Muscle of arm (tissue), 12 donors: ENCODE data around the gene CPNE6. TPM values are rescaled to one million over a fixed set of nuclear protein-coding genes. Genes with fewer than 3 reads are reported as not detected.
"Not testable (repeated sequence)": the region's sequence is repeated elsewhere in the genome, so short reads cannot be mapped to it uniquely, and the experiment has no call there.

Source experiments
- DNase-seq: peaks from one replicate; pipeline ENCODE4 v3.0.0-alpha.2; 2013
- polyA plus RNA-seq, 12 donors: library from polyadenylated mRNA; unstranded; fragments of 120-200 nt; gene quantifications; one replicate each; pipeline ENCODE4 v1.2.1, GENCODE V29; 2013; ENCODE audit not compliant: insufficient read length in 12 of 12

The CPNE6 gene
- polyA plus RNA-seq, 12 donors: 0.08 to 0.21 TPM; not detected in 10

GRCh38 chr14:24102357-24103048 is 31.1 kb downstream of the CPNE6 start:
- no peak for DNase-seq

GRCh38 chr14:24103451-24103850 is 32.1 kb downstream of the CPNE6 start:
- DNase-seq: no peak

- not testable (repeated sequence) for DNase-seq
Measured at GRCh38 chr14:24105609-24106239, 34.4 kb downstream of the CPNE6 start.

GRCh38 chr14:24106672-24107271 is 35.4 kb downstream of the CPNE6 start:
- DNase-seq: no peak

- no peak for DNase-seq
Measured at GRCh38 chr14:24108336-24108874, 37.0 kb downstream of the CPNE6 start.

GRCh38 chr14:24110060-24110459 is 38.7 kb downstream of the CPNE6 start:
- DNase-seq: no peak

GRCh38 chr14:24110523-24110922 is 39.2 kb downstream of the CPNE6 start:
- no peak for DNase-seq

- no peak for DNase-seq
Measured at GRCh38 chr14:24113379-24113800, 42.0 kb downstream of the CPNE6 start.

GRCh38 chr14:24113801-24114531 is 42.6 kb downstream of the CPNE6 start:
- DNase-seq: peak; percentile 88

GRCh38 chr14:24114532-24115421 is 43.4 kb downstream of the CPNE6 start, which contains the start of the genes DCAF11 and NRL:
Gene DCAF11, plus strand, starts transcription at chr14:24114777. Its CDS starts 818 bp downstream, at chr14:24115595.
Gene NRL, minus strand, starts transcription at chr14:24114949. Its CDS starts 32,101 bp downstream, at chr14:24082848.
- peak; percentile 99 for DNase-seq

GRCh38 chr14:24115422-24116127 is 44.2 kb downstream of the CPNE6 start:
- DNase-seq: no peak

GRCh38 chr14:24116128-24116814 is 44.9 kb downstream of the CPNE6 start:
- DNase-seq: no peak

- no peak for DNase-seq
Measured at GRCh38 chr14:24117179-24117578, 45.8 kb downstream of the CPNE6 start.

GRCh38 chr14:24119691-24120090 is 48.3 kb downstream of the CPNE6 start:
- no peak for DNase-seq

- DNase-seq: no peak
Measured at GRCh38 chr14:24121210-24121609, 49.8 kb downstream of the CPNE6 start.

GRCh38 chr14:24122416-24122815 is 51.1 kb downstream of the CPNE6 start:
- no peak for DNase-seq

GRCh38 chr14:24122898-24123297 is 51.5 kb downstream of the CPNE6 start:
- no peak for DNase-seq

- DNase-seq: no peak
Measured at GRCh38 chr14:24123424-24124417, 52.4 kb downstream of the CPNE6 start.
